Suprapubic skin (tissue), 4 donors: Measurements from ENCODE around the gene NF1.

Source experiments
- CTCF ChIP-seq, 2 donors: fragments of 200-600 bp in 1 of 2; fragments of 450-650 bp in 1 of 2; sonication (generic) in 1 of 2; IDR thresholded peaks; one replicate each; pipeline ENCODE4 v1.5.1; 2016 to 2019; ENCODE audit warnings: antibody characterized with exemption in 2 of 2, mild to moderate bottlenecking in 1 of 2, moderate library complexity in 1 of 2
- EP300 ChIP-seq: sonication (generic); formaldehyde crosslinking; IDR thresholded peaks from one replicate; pipeline ENCODE4 v1.6.1; 2017; ENCODE audit warnings: antibody characterized with exemption
- POLR2A ChIP-seq, 2 donors: fragments of 450-650 bp; IDR thresholded peaks; one replicate each; pipeline ENCODE4 v1.6.1; 2017; ENCODE audit warnings: antibody characterized with exemption in 2 of 2, mild to moderate bottlenecking in 2 of 2, moderate library complexity in 2 of 2
- POLR2AphosphoS5 ChIP-seq, 3 donors: sonication (generic); formaldehyde crosslinking; IDR thresholded peaks; one replicate each; pipeline ENCODE4 v1.6.1; 2017; ENCODE audit warnings: antibody characterized with exemption in 3 of 3

- TF ChIP-seq CTCF (IDR thresholded peaks at IDR 0.05), result no peak
- TF ChIP-seq POLR2AphosphoS5 (IDR thresholded peaks at IDR 0.05), result no peak
- TF ChIP-seq EP300, result no peak
- no peak for TF ChIP-seq POLR2A (IDR thresholded peaks at IDR 0.05)
Measured at GRCh38 chr17:31050948-31051347, 43.8 kb upstream of the NF1 start.
